Lower lobe of right lung (tissue), 2 donors: ENCODE data around the gene PHLDB2. TPM values are rescaled to one million over a fixed set of nuclear protein-coding genes. Genes with fewer than 3 reads are reported as not detected.

ENCODE experiments used
- ATAC-seq, 2 donors: fragments of 200-7000 bp; cut with Tn5 transposase; one replicate each; pipeline ENCODE4 v1.9.1; 2020 to 2022; ENCODE audit warnings: mild to moderate bottlenecking in 2 of 2, moderate library complexity in 2 of 2
- DNase-seq: peaks from one replicate; pipeline ENCODE4 v3.0.0-alpha.2; 2020
- H3K27ac ChIP-seq: fragments of 200-600 bp; one replicate; pipeline ENCODE4 v1.8.0; 2022
- H3K27me3 ChIP-seq: fragments of 200-600 bp; one replicate; pipeline ENCODE4 v1.8.0; 2022; ENCODE audit warnings: low read depth
- H3K36me3 ChIP-seq: fragments of 200-600 bp; one replicate; pipeline ENCODE4 v1.8.0; 2022; ENCODE audit warnings: mild to moderate bottlenecking
- H3K4me1 ChIP-seq: fragments of 200-600 bp; one replicate; pipeline ENCODE4 v1.8.0; 2022
- H3K4me3 ChIP-seq: fragments of 200-600 bp; one replicate; pipeline ENCODE4 v1.8.0; 2022; ENCODE audit warnings: mild to moderate bottlenecking
- H3K9me3 ChIP-seq: fragments of 200-600 bp; one replicate; pipeline ENCODE4 v1.8.0; 2022
- intact Hi-C: fragments of 100-400 bp; cut with DNase I; formaldehyde crosslinking; loops from one replicate; pipeline ENCODE4 v1.11.0; 2022
- total RNA-seq: library from RNA; stranded (reverse); fragmentation: NEBNext Ultra II Directional; extraction: Animal tissue kit (Norgen Biotek cat#: 25700); gene quantifications from one replicate; pipeline ENCODE4 v1.2.1, GENCODE V29; 2021
- TF ChIP-seq, protein P1 (sequence below): fragments of 200-600 bp; IDR thresholded peaks from one replicate; pipeline ENCODE4 v1.8.0; 2022; ENCODE audit warnings: antibody characterized with exemption, mild to moderate bottlenecking
- donor health status: DM: no; HTN: yes; CAD: no; lungs with severe emphysema.

Gene PHLDB2
- total RNA-seq, 1 donor from 2014 or later: 33.6 TPM

DNA sequence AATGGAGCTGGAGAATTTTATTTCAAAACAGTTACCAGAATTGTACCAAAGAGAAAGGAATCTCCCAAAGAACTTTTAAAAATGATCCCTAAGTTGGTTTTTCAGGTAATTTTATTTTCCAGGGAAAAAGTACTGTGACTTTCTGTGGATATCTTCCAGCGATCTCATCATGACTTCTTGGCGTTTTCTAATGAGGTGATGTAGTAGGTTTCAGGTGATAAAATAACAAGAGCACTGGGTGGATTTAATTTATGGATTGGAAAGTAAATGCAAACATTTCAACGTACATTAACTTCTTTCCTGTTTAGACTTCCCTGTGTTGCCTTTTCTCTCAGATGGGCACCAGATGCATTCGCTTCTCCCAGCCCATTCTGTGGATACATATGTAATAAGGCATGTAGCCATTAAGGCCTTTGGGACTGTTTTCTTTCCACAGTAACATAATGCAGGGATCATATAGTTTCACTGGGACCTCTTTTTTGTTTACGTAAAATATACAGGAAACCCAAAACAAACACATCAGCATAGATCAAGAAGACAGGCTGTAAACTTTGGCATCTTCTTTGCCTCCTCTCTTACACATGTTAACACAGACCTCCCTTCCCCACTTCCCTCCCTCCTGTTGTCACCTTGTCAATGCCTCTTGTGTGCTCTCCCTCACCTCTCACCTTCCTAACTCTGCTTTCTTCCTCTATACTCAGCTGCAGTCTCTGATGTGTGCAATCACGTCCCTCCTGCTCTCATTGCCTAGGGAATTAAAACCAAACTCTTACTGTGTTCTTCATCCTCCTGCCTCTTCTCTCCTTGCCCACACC is 13.0 kb downstream of the PHLDB2 start:
- TF ChIP-seq, protein P1, sequence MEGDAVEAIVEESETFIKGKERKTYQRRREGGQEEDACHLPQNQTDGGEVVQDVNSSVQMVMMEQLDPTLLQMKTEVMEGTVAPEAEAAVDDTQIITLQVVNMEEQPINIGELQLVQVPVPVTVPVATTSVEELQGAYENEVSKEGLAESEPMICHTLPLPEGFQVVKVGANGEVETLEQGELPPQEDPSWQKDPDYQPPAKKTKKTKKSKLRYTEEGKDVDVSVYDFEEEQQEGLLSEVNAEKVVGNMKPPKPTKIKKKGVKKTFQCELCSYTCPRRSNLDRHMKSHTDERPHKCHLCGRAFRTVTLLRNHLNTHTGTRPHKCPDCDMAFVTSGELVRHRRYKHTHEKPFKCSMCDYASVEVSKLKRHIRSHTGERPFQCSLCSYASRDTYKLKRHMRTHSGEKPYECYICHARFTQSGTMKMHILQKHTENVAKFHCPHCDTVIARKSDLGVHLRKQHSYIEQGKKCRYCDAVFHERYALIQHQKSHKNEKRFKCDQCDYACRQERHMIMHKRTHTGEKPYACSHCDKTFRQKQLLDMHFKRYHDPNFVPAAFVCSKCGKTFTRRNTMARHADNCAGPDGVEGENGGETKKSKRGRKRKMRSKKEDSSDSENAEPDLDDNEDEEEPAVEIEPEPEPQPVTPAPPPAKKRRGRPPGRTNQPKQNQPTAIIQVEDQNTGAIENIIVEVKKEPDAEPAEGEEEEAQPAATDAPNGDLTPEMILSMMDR: no peak
- Histone ChIP-seq H3K4me3 (no peak overlapping the region), H3K9me3 (no peaks in the 10 kb centered on the region), H3K27ac (no peak overlapping the region), H3K4me1 (peaks cover 8% of the 10 kb centered on the region), H3K36me3 (no peaks in the 10 kb centered on the region), H3K27me3 (no peaks in the 10 kb centered on the region)
- intact Hi-C loops: no loop called here
- DNase-seq (no peak), ATAC-seq (no peak)

DNA sequence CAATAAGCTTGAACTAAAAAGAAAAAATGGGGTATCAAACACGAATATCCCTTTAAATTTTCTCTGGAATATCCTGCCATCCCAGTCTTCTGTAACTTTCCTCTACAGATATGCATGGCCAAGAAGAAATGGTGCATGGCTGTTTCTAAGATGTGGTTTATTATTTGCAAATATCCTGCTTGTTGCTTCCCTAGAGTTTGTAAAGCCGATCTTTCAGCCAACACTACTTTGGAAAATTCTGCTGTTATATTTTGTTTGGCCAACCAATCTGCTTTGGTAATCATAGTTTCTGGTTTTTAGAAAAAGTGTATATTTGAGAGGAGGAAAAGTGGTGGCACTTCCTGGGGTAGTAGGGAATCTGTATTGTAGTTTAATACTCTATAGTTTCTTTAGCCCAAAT is 13.9 kb downstream of the PHLDB2 start:
- H3K27ac ChIP-seq: no peak overlapping the region
- DNase-seq (no peak), ATAC-seq (no peak)
- H3K9me3 ChIP-seq: no peaks in the 10 kb centered on the region
- H3K27me3 ChIP-seq: no peaks in the 10 kb centered on the region
- H3K4me3 ChIP-seq: no peak overlapping the region
- H3K4me1 ChIP-seq: peaks cover 8% of the 10 kb centered on the region
- TF ChIP-seq, protein P1: no peak
- H3K36me3 ChIP-seq: no peaks in the 10 kb centered on the region
- intact Hi-C loops: no loop called here

DNA sequence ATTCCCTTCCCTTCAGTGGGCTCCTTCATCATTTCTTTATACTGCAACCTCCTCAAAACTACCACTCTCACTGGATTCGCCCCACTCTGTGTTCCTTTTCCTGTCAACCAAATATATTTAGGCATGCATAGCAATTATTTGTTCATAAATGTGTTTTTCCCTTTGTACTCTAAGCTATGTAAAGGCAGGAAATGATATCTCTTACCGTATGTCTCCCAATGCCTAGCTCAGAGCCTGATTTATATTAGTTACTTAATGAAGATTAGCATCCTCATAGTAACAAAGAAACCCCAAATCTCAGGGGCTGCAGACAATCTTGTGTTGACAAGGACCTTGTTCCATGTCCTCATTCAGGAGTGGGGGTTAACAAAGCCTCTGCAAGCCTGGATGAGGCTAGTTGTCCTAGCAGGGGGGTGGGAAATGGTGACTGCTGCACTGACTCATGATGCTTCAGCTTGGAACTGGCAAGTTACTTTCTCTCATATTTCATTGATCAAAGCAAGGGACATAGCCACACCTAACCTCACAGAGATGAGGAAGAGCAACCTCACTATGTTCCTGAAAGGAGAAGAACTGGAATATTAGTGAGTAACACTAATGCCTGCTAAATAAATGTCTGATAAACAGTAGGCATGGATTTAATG is 15.2 kb downstream of the PHLDB2 start:
- H3K36me3 ChIP-seq: no peaks in the 10 kb centered on the region
- no peak for ATAC-seq
- no peak overlapping the region for H3K4me3 ChIP-seq
- H3K9me3 ChIP-seq: no peaks in the 10 kb centered on the region
- no peak overlapping the region for H3K27ac ChIP-seq
- intact Hi-C loops: no loop called here
- DNase-seq: no peak
- H3K27me3 ChIP-seq: no peaks in the 10 kb centered on the region
- TF ChIP-seq, protein P1: no peak
- H3K4me1 ChIP-seq: peaks cover 5% of the 10 kb centered on the region

DNA sequence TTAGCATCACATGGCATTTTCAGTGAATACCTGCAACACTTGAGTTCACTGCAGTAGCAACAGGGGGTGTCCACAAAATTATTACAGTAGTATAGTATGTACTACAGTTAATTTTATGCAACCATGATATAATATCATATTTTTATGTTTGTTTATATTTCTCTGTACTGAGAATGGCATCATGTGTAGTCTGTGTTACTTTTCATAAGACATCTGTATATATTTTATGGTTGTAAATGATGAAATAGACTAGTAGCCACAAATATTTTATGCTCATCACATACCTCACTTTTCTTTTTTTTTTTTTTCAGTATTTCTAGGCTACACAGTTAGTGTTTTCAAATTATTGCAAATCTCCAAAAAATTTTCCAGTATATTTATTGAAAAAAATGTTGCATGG is 22.4 kb downstream of the PHLDB2 start:
- DNase-seq (no peak), ATAC-seq (no peak)
- TF ChIP-seq, protein P1: no peak
- Histone ChIP-seq H3K36me3 (peaks cover 10% of the 10 kb centered on the region), H3K27ac (no peak overlapping the region), H3K9me3 (no peaks in the 10 kb centered on the region), H3K27me3 (no peaks in the 10 kb centered on the region), H3K4me3 (no peak overlapping the region), H3K4me1 (no peaks in the 10 kb centered on the region)
- intact Hi-C loops: no loop called here

DNA sequence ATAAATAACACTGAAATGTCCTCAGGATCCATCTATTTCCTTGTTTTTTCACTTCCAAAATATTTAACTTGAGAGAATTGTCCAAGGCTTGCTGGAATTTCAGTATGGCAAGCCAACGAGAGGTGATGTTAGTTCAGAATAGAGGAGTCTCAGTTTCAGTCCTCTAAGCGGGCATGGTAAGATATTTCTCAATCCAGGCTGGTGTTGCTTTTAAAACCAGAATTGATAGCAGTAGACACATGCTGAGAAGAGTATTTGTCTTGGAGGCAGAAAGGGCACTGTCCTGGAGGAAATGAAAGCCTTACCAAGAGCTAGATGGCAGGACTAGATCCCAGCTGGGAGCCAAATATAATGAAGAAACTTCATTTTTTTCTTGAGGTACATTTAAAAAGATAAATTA is 23.1 kb downstream of the PHLDB2 start:
- no peak overlapping the region for H3K4me3 ChIP-seq
- no peaks in the 10 kb centered on the region for H3K9me3 ChIP-seq
- intact Hi-C loops: no loop called here
- no peak for ATAC-seq
- no peak overlapping the region for H3K27ac ChIP-seq
- H3K27me3 ChIP-seq: no peaks in the 10 kb centered on the region
- no peak for DNase-seq
- H3K36me3 ChIP-seq: peaks cover 10% of the 10 kb centered on the region
- TF ChIP-seq, protein P1: no peak
- H3K4me1 ChIP-seq: no peaks in the 10 kb centered on the region
